Inflammatory macrophage treated with lipopolysaccharide for 4 hours (primary cell): ENCODE data around the gene CCDC18.
"Not testable (repeated sequence)": the region's sequence is repeated elsewhere in the genome, so short reads cannot be mapped to it uniquely, and the experiment has no call there.

ENCODE experiments used
- DNase-seq: peaks from one replicate; pipeline ENCODE4 v3.0.0-alpha.2; 2020

CCDC18 gene

DNA sequence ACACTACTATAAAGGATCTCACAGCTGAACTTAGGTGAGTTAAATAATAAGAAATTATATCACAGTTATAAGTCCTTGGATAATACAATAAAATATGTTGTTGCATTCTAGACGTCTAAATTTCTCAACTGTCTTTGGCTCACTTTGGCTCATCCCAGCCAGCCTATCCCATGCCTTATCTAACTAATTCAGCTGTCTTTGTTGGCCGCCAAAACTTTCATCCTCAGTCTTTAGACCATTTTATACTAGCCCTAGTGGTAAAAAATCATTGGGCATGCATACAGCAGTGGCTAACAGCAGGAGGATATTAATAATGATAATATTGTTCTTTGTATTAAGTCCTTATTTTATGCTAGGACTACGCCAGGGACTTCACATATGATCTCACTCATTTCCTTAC, 59.3 kb downstream of the CCDC18 start:
- DNase-seq = no peak

DNA sequence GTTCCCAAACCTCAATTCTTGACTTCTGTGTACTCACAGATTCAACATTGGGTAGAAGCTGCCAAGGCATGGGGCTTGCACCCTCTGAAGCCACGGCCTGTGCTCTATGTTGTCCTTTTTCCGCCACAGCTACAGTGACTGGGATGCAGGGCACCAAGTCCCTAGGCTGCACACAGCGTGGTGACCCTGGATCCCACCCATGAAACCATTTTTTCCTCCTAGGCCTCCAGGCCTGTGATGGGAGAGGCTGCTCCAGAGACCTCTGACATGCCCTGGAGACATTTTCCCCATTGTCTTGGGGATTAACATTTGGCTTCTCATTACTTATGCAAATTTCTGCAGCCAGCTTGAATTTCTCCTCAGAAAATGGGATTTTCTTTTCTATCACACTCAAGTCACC, 62.7 kb downstream of the CCDC18 start:
- DNase-seq = not testable (repeated sequence)

DNA sequence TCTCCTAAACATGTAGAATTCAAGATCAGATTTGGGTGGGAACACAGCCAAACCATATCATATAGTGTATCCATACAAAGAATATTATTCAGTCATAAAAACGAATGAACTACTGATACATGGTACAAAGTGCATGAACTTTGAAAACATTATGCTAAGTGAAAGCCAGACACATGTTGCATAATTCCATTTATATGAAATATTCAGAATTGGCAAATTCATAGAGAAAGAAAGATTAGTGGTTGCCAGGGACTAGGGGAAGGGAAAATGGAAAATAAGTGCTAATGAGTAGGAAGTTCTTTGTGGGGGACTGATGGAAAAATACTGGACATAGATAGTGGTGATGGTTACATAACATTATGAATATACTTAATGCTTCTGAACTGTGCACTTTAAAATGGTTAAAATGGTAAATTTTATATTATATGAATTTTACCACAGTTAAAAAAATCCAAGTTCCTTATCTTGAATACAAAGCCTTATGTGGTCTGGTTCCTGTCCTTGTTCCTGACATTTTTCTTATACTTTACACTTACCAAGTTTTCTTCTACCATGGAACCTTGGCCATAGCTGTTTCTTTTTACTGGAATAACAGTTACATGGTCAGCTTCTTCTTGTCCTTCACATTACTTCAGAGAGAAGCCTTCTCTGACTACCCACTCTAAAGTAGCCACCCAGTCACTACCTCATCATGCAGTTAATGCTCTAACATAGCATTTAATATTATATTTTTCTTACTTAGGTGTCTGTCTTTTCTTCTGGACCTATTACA, 64.0 kb downstream of the CCDC18 start:
- DNase-seq = peak; percentile 24

- no peak for DNase-seq
Measured at GRCh38 chr1:93251966-93252365, 71.4 kb downstream of the CCDC18 start.

DNA sequence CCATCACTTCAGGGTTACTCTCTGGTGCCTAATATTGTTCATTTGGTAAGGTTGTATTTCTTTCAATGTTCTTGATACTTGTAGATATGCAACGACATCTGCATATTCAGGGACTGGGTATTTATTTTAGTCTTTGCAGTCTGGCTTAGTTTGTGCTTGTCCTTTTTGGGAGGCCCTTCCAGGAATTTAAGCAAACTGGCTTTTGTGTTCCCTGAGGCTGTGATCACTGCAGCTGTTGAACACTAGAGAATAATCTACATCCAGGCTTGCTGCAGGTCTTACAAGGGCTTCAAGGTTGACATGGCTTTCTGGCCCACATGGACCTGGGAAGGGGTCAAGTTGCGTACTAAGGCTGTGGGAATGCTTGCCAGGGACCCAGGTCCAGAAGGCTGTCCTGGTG, 72.1 kb downstream of the CCDC18 start:
- no peak for DNase-seq

- DNase-seq = no peak
Measured at GRCh38 chr1:93253516-93253915, 73.0 kb downstream of the CCDC18 start.

- no peak for DNase-seq
Measured at GRCh38 chr1:93255222-93256079, 74.9 kb downstream of the CCDC18 start.

DNA sequence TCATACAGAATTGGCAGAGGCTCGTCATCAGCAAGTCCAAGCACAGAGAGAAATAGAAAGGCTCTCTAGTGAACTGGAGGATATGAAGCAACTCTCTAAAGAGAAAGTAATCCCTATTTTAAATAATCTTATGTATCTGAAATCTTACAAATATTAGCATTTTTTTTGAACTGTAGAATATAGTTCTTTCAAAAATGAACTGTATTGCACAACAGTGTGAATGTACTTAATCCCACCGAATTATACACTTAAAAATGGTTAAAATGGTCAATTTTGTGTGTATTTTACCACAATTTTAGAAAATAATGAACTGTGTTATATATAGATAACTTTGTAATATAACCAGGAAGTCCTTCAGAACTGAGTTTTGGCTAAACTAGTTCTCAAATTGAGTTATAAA, 75.9 kb downstream of the CCDC18 start:
- no peak for DNase-seq

- DNase-seq = no peak
Measured at GRCh38 chr1:93257889-93258288, 77.4 kb downstream of the CCDC18 start.

GRCh38 chr1:93260726-93261125, 80.2 kb downstream of the CCDC18 start:
- not testable (repeated sequence) for DNase-seq

DNA sequence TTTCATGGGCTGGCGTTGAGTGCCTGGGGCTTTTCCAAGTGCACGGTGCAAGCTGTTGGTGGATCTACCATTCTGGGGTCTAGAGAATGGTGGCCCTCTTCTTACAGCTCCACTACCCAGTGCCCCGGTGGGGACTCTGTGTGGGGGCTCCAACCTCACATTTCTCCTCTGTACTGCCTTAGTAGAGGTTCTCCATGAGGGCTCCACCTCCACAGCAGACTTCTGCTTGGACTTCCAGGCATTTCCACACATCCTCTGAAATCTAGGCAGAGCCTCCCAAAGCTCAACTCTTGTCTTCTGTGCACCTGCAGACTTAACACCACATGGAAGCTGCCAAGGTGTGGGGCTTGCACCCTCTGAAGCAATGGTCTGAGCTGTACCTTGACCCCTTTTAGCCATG, 82.1 kb downstream of the CCDC18 start:
- DNase-seq = no peak

- not testable (repeated sequence) for DNase-seq
Measured at GRCh38 chr1:93268888-93269287, 88.4 kb downstream of the CCDC18 start.

DNA sequence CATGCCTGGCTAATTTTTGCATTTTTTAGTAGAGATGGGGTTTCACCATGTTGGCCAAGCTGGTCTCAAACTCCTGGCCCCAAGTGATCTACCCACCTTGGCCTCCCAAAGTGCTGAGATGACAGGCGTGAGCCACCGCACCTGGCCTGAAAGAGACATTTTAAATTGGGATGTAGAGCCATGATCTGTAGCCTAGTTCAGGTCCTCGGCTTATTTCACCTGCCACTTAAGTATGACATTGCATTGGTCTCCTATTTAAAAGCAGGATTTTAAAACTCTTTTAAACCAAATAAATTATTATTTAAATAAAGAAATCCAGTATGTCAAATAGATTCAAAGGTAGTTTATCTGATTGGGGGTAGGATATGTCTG, 94.7 kb downstream of the CCDC18 start:
- DNase-seq = not testable (repeated sequence)

- no peak for DNase-seq
Measured at GRCh38 chr1:93275634-93276295, 95.2 kb downstream of the CCDC18 start.

- DNase-seq = not testable (repeated sequence)
Measured at GRCh38 chr1:93277530-93277929, 97.0 kb downstream of the CCDC18 start.

DNA sequence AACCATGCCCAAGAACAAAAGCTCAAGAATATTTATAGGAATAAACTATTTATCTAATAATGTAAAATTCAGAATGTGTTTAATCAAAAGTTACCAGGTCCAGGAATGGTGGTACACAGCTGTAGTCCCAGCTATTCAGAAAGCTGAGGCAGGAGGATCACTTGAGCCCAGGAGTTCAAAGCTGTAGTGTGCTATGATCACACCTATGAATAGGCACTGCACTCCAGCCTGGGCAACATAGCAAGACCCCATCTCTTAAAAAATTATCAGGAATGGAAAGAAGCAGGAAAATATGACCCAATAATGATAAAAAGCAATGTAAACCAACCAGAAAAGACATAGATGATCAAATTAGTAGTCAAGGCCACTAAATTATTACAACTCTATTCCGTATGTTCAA, 103.0 kb downstream of the CCDC18 start:
- DNase-seq = no peak

DNA sequence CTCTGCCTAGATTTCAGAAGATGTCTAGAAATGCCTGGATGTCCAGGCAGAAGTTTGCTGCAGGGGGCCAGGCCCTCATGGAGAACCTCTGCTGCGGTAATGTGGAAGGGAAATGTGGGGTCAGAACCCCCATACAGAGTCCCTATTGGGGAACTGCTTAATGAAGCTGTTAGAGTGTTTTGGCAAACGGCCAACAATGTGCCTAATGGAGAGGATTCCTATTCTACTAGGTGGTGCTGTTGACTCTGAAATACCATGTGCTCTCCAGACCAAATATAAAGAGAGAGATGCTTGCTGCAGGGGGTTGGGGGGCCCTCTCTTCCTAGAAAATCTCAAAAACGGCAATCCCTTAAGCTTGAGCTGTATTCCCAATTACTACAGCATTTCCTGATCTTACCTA, 108.0 kb downstream of the CCDC18 start:
- DNase-seq = no peak

- no peak for DNase-seq
Measured at GRCh38 chr1:93296555-93297154, 116.1 kb downstream of the CCDC18 start.

GRCh38 chr1:93301131-93301530, 120.6 kb downstream of the CCDC18 start:
- no peak for DNase-seq

DNA sequence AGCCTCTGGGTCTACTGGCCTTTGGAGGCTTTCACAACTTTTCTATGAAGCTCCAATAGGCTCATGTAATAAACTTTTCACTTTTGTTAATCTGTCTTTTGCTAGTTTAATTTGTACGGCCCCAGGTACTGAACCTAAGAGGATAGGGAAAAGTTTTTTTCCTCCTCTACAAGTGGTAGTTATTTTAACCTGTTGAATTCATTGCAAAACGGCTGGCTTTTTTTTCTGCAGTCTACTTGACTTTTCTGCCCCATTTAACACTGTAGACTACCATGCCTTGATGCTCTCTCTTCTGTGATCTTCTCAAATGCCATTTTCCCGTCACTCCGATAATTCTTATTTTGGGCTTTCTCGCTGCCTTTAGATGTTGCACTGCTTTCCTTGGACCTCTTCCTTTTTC, 121.6 kb downstream of the CCDC18 start:
- no peak for DNase-seq

DNA sequence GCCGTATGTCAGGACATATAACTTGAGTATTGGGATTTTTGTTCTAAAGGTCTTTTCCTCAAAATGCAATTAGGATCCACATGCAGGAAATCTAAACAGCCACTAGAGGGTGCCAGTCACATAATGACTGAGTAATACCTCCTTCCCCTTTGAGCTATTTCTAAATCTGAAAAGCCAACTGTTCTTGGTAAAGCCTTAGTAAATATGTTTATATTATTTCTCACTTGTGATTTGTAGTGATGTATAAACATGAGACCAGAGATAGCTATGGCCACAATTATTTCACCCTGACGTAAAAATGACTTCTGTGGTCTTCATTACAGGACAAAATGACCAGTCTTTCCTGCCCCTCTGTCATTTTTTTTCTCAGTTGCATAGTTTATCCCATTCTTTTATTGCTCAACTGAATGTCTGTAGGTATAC, 124.2 kb downstream of the CCDC18 start:
- DNase-seq = peak; percentile 73

DNA sequence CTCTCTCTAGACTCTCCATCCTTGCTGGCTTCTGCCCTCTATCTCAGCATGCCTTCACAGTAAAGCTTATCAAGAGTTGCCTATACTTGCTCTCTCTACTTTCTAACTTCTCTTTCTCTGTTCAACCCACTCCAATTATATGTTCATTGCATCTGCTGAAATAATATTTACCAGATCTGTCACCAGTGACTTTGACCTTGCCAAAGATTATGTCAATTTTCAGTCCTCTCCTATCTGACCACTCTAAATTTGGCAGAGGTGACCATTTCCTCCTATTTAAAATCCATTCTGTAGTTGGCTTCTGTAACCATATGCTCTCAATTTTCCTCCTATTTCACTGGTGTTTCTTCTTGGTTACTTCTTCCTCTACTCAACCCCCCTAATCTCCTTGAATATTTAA, 126.4 kb downstream of the CCDC18 start:
- no peak for DNase-seq

DNA sequence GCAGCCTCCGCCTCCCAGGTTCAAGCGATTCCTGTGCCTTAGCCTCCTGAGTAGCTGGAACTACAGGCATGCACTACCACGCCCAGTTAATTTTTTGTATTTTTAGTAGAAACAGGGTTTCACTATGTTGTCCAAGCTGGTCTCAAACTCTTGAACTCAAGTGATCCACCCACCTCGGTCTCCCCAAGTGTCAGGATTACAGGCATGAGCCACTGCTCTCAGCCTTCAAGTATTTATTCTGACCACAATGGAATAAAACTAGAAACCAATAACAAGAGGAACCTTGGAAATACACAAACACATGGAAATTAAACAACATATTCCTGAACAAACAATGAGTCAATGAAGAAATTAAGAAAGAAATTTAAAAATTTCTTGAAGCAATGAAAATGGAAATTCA, 132.5 kb downstream of the CCDC18 start:
- no peak for DNase-seq
